Measurements from ENCODE around the gene KSR2. TPM values are rescaled to one million over a fixed set of nuclear protein-coding genes. Genes with fewer than 3 reads are reported as not detected.

The KSR2 gene
- total and polyA plus RNA-seq, 2 donors from 2014 or later = 0.34 to 2.9 TPM

DNA sequence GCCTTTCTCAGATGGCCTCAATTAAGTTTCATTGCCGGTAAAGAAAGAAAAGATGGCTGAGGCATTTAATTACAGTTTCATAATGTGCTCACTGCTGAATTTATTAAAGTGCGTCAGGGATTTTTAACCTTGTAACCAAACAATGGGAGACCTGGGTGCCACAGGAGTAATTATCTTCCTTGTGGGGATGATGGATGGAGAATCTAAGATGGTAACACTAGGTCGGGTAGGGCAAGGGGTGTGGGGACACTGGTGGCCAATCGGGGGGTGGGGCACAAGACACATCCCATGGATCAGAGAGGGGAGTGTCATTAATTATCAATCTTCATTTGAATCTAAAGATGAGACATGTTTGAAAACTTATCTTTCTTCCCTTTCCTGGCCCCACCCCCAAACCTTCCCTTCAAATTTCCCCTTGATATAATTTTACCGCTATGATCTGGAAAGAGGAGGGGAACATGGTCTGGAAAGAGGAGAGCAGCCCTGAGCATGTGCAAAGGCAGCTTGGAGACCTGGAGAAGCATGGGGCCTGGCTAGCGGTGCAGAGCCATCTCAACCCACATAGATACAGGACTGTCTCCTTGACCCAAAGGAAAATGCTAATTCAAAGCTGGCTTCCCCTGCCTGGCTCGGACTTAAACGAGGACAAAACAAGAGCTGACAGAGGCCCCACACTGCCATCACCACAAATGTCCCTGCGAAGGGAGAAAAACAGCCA, 376.0 kb downstream of the KSR2 start:
- H3K27me3 ChIP-seq (ENCODE audit: control insufficient read depth, insufficient read depth, low read length) = no peaks in the 10 kb centered on the region
- no peak overlapping the region for H3K27ac ChIP-seq (ENCODE audit: low read depth in 2 of 2, low read length in 2 of 2)
- H3K4me3 ChIP-seq (ENCODE audit: low read length in 3 of 3) = no peak overlapping the region
- no peak overlapping the region for H3K9ac ChIP-seq (ENCODE audit: low read length in 3 of 3)
- DNase-seq (no peak), FAIRE-seq (no peak)
- intact Hi-C loops (cut with DNase I) = no loop called here
- no peaks in the 10 kb centered on the region for H3K4me1 ChIP-seq (ENCODE audit: control insufficient read depth in 2 of 3, insufficient read depth in 2 of 3, low read depth in 1 of 3, low read length in 3 of 3)
- TF ChIP-seq, protein P1, sequence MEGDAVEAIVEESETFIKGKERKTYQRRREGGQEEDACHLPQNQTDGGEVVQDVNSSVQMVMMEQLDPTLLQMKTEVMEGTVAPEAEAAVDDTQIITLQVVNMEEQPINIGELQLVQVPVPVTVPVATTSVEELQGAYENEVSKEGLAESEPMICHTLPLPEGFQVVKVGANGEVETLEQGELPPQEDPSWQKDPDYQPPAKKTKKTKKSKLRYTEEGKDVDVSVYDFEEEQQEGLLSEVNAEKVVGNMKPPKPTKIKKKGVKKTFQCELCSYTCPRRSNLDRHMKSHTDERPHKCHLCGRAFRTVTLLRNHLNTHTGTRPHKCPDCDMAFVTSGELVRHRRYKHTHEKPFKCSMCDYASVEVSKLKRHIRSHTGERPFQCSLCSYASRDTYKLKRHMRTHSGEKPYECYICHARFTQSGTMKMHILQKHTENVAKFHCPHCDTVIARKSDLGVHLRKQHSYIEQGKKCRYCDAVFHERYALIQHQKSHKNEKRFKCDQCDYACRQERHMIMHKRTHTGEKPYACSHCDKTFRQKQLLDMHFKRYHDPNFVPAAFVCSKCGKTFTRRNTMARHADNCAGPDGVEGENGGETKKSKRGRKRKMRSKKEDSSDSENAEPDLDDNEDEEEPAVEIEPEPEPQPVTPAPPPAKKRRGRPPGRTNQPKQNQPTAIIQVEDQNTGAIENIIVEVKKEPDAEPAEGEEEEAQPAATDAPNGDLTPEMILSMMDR (IDR thresholded peaks at IDR 0.05; ENCODE audit: borderline replicate concordance, extremely low read depth, insufficient read depth) = no peak
- H3K9me3 ChIP-seq (ENCODE audit: control insufficient read depth in 2 of 3, insufficient read depth in 1 of 3, low read length in 3 of 3) = no peaks in the 10 kb centered on the region
- no peaks in the 10 kb centered on the region for H3K36me3 ChIP-seq (ENCODE audit: control insufficient read depth in 2 of 3, insufficient read depth in 3 of 3, low read length in 3 of 3)

DNA sequence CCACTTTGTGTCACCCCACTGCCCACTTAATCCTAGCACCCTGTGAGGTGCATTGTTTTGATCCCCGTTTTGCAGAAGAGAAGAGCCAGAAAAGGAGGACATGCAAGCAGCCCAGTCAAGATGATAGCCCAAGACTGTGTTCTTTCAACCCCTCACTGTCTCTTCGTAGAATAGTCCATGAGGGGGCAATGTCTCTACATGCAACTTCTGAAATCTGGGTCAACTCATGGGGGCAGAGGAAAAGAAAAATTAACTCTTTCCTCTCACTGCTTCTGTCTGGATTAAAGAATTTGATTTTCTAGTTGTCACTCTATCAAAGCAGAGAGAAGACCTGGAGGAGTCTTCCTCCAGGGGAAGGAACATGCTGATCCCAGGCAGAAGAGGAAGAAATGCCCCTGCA, 377.8 kb downstream of the KSR2 start:
- Histone ChIP-seq H3K4me3 (ENCODE audit: low read length in 3 of 3) (no peak overlapping the region), H3K9ac (ENCODE audit: low read length in 3 of 3) (no peak overlapping the region), H3K27me3 (ENCODE audit: control insufficient read depth, insufficient read depth, low read length) (no peaks in the 10 kb centered on the region), H3K9me3 (ENCODE audit: control insufficient read depth in 2 of 3, insufficient read depth in 1 of 3, low read length in 3 of 3) (no peaks in the 10 kb centered on the region), H3K36me3 (ENCODE audit: control insufficient read depth in 2 of 3, insufficient read depth in 3 of 3, low read length in 3 of 3) (no peaks in the 10 kb centered on the region), H3K4me1 (ENCODE audit: control insufficient read depth in 2 of 3, insufficient read depth in 2 of 3, low read depth in 1 of 3, low read length in 3 of 3) (no peaks in the 10 kb centered on the region), H3K27ac (ENCODE audit: low read depth in 2 of 2, low read length in 2 of 2) (no peak overlapping the region)
- no peak for FAIRE-seq
- TF ChIP-seq, protein P1 (IDR thresholded peaks at IDR 0.05; ENCODE audit: borderline replicate concordance, extremely low read depth, insufficient read depth) = no peak
- no peak for DNase-seq
- intact Hi-C loops (cut with DNase I) = no loop called here

DNA sequence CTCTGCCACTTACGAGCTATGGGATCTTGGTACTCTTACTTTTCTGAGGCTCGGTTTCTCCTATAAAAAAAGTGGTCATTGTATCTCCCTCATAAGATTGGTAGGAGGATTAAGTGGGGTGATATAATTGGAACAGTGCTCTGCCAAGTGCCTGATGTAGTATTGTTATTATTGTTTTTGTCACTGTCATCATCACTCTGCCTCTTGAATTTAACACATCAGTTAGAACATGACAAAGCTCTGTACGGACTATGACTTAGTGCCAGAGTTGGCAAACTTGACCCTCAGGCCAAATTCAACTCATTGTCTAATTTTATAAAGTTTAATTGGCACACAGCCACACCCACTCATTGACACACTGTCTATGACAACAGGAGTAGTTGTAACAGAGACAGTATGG, 378.4 kb downstream of the KSR2 start:
- Histone ChIP-seq H3K4me1 (ENCODE audit: control insufficient read depth in 2 of 3, insufficient read depth in 2 of 3, low read depth in 1 of 3, low read length in 3 of 3) (no peaks in the 10 kb centered on the region), H3K9ac (ENCODE audit: low read length in 3 of 3) (no peak overlapping the region), H3K36me3 (ENCODE audit: control insufficient read depth in 2 of 3, insufficient read depth in 3 of 3, low read length in 3 of 3) (no peaks in the 10 kb centered on the region), H3K27ac (ENCODE audit: low read depth in 2 of 2, low read length in 2 of 2) (no peak overlapping the region), H3K4me3 (ENCODE audit: low read length in 3 of 3) (no peak overlapping the region), H3K27me3 (ENCODE audit: control insufficient read depth, insufficient read depth, low read length) (peaks cover 5% of the 10 kb centered on the region), H3K9me3 (ENCODE audit: control insufficient read depth in 2 of 3, insufficient read depth in 1 of 3, low read length in 3 of 3) (no peaks in the 10 kb centered on the region)
- FAIRE-seq (no peak), DNase-seq (no peak)
- TF ChIP-seq, protein P1 (IDR thresholded peaks at IDR 0.05; ENCODE audit: borderline replicate concordance, extremely low read depth, insufficient read depth) = no peak
- intact Hi-C loops (cut with DNase I) = no loop called here

DNA sequence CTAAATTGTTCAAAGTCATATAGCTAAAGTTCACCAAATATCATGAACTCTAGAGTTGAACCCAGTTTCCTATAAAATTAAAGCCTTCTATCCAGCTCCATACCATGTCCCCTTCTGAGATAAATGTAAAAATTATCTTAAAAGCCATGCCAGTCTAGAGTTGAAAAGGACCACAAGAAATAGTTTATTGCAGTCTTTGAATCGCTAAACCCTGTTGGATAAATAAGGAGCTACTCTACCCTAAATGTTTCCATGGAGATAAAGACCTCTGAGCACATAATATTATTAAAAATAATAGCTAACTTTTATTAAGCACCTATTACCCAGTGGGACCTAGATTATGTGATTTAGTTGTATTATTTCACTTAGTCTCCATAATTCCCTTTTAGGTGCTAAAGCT, 379.8 kb downstream of the KSR2 start:
- DNase-seq = no peak
- TF ChIP-seq, protein P1 (IDR thresholded peaks at IDR 0.05; ENCODE audit: borderline replicate concordance, extremely low read depth, insufficient read depth) = no peak
- FAIRE-seq = no peak

More for the DNA sequence above, 379.8 kb downstream of the KSR2 start:
- Histone ChIP-seq H3K4me3 (ENCODE audit: low read length in 3 of 3) (no peak overlapping the region), H3K36me3 (ENCODE audit: control insufficient read depth in 2 of 3, insufficient read depth in 3 of 3, low read length in 3 of 3) (no peaks in the 10 kb centered on the region), H3K9me3 (ENCODE audit: control insufficient read depth in 2 of 3, insufficient read depth in 1 of 3, low read length in 3 of 3) (no peaks in the 10 kb centered on the region), H3K9ac (ENCODE audit: low read length in 3 of 3) (no peak overlapping the region), H3K27ac (ENCODE audit: low read depth in 2 of 2, low read length in 2 of 2) (no peak overlapping the region), H3K4me1 (ENCODE audit: control insufficient read depth in 2 of 3, insufficient read depth in 2 of 3, low read depth in 1 of 3, low read length in 3 of 3) (no peaks in the 10 kb centered on the region), H3K27me3 (ENCODE audit: control insufficient read depth, insufficient read depth, low read length) (peaks cover 5% of the 10 kb centered on the region)
- intact Hi-C loops (cut with DNase I) = no loop called here
